Skeletal muscle tissue (tissue), 4 donors: ENCODE results near the gene PPFIA1. TPM values are rescaled to one million over a fixed set of nuclear protein-coding genes. Genes with fewer than 3 reads are reported as not detected.
A peak's percentile ranks its signal among the peaks of the same experiment; 100 is the strongest.

Experiments used
- H3K27ac ChIP-seq: one replicate; pipeline ENCODE4 v1.7.0; 2013; ENCODE audit warnings: mild to moderate bottlenecking, low read depth, low read length, inconsistent platforms
- H3K27me3 ChIP-seq, 3 donors: one replicate each; pipeline ENCODE4 v1.7.0; 2013; ENCODE audit warnings: low read length in 3 of 3; ENCODE audit not compliant: control insufficient read depth in 3 of 3, insufficient read depth in 3 of 3
- H3K36me3 ChIP-seq, 3 donors: one replicate each; pipeline ENCODE4 v1.7.0; 2013; ENCODE audit warnings: low read length in 3 of 3; ENCODE audit not compliant: control insufficient read depth in 3 of 3, insufficient read depth in 3 of 3
- H3K4me1 ChIP-seq, 3 donors: one replicate each; pipeline ENCODE4 v1.7.0; 2013; ENCODE audit warnings: low read length in 3 of 3, mild to moderate bottlenecking in 3 of 3; ENCODE audit not compliant: control insufficient read depth in 3 of 3, insufficient read depth in 3 of 3
- H3K4me3 ChIP-seq, 3 donors: one replicate each; pipeline ENCODE4 v1.7.0; 2013; ENCODE audit warnings: low read length in 3 of 3
- H3K9ac ChIP-seq, 3 donors: one replicate each; pipeline ENCODE4 v1.7.0; 2013; ENCODE audit warnings: low read length in 3 of 3, mild to moderate bottlenecking in 3 of 3, moderate library complexity in 2 of 3, low read depth in 1 of 3
- H3K9me3 ChIP-seq, 3 donors: one replicate each; pipeline ENCODE4 v1.7.0; 2013; ENCODE audit warnings: low read length in 3 of 3; ENCODE audit not compliant: control insufficient read depth in 3 of 3
- total RNA-seq: library from RNA; depleted of rRNA; stranded (reverse); fragments of >200 nt; gene quantifications from one replicate; pipeline ENCODE4 v1.2.3, GENCODE V29; 2014
- donor health status: Osteomylitis.

The PPFIA1 gene
- total RNA-seq, 1 donor from 2014 or later = 25.6 TPM

GRCh38 chr11:70411713-70412452 is 141.4 kb downstream of the PPFIA1 start:
- H3K36me3 ChIP-seq = peaks cover 75 to 87% (median 80%) of the 10 kb centered on the region in 3 donors
- no peak overlapping the region for H3K27ac ChIP-seq
- H3K4me3 ChIP-seq = no peak overlapping the region
- H3K27me3 ChIP-seq = no peaks in the 10 kb centered on the region
- peaks cover 0 to 9% (median 0%) of the 10 kb centered on the region in 3 donors for H3K4me1 ChIP-seq
- no peaks in the 10 kb centered on the region for H3K9me3 ChIP-seq
- H3K9ac ChIP-seq = no peak overlapping the region

- H3K36me3 ChIP-seq = peaks cover 76 to 83% (median 77%) of the 10 kb centered on the region in 3 donors
- H3K4me1 ChIP-seq = peaks cover 0 to 9% (median 0%) of the 10 kb centered on the region in 3 donors
- no peaks in the 10 kb centered on the region for H3K9me3 ChIP-seq
- H3K9ac ChIP-seq = no peak overlapping the region
- H3K27ac ChIP-seq = no peak overlapping the region
- H3K27me3 ChIP-seq = no peaks in the 10 kb centered on the region
- no peak overlapping the region for H3K4me3 ChIP-seq
Observed at GRCh38 chr11:70413151-70413550, 142.7 kb downstream of the PPFIA1 start.

GRCh38 chr11:70414341-70415100 is 144.0 kb downstream of the PPFIA1 start:
- Histone ChIP-seq H3K4me3 (no peak overlapping the region), H3K27me3 (no peaks in the 10 kb centered on the region), H3K9me3 (no peaks in the 10 kb centered on the region), H3K4me1 (peaks cover 0 to 9% (median 0%) of the 10 kb centered on the region in 3 donors), H3K9ac (peak overlapping the region in 1 of 3 donors; percentile 16), H3K27ac (no peak overlapping the region), H3K36me3 (peaks cover 71 to 77% (median 75%) of the 10 kb centered on the region in 3 donors)

GRCh38 chr11:70415191-70415590 is 144.7 kb downstream of the PPFIA1 start:
- Histone ChIP-seq H3K27me3 (no peaks in the 10 kb centered on the region), H3K9me3 (no peaks in the 10 kb centered on the region), H3K4me1 (peaks cover 0 to 9% (median 0%) of the 10 kb centered on the region in 3 donors), H3K27ac (no peak overlapping the region), H3K4me3 (no peak overlapping the region), H3K36me3 (peaks cover 71 to 79% (median 75%) of the 10 kb centered on the region in 3 donors), H3K9ac (peak overlapping the region in 1 of 3 donors; percentile 8)

GRCh38 chr11:70415642-70416395 is 145.3 kb downstream of the PPFIA1 start:
- H3K9me3 ChIP-seq = no peaks in the 10 kb centered on the region
- H3K4me1 ChIP-seq = peaks cover 0 to 9% (median 0%) of the 10 kb centered on the region in 3 donors
- peaks cover 71 to 78% (median 72%) of the 10 kb centered on the region in 3 donors for H3K36me3 ChIP-seq
- no peak overlapping the region for H3K9ac ChIP-seq
- no peak overlapping the region for H3K27ac ChIP-seq
- no peak overlapping the region for H3K4me3 ChIP-seq
- no peaks in the 10 kb centered on the region for H3K27me3 ChIP-seq

DNA sequence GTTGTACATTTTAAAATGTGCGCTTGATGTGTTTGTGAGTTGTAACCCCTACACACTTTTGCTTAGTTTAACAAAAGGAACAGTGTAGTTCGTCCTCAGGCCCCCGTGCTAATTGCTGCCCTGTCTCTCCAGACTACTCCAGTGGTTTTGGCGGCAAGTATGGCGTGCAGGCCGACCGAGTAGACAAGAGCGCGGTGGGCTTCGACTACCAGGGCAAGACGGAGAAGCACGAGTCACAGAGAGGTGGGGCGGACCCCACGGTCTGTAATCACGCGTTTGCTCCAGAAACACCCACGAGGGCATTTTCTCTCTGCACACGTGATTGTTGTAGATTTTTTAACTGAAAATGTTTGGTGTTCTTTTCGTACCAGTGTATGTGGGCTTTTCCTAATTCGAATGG is 146.4 kb downstream of the PPFIA1 start:
- Histone ChIP-seq H3K4me3 (no peak overlapping the region), H3K9ac (no peak overlapping the region), H3K36me3 (peaks cover 72 to 78% (median 73%) of the 10 kb centered on the region in 3 donors), H3K4me1 (peaks cover 0 to 9% (median 0%) of the 10 kb centered on the region in 3 donors), H3K27ac (no peak overlapping the region), H3K9me3 (no peaks in the 10 kb centered on the region), H3K27me3 (no peaks in the 10 kb centered on the region)

DNA sequence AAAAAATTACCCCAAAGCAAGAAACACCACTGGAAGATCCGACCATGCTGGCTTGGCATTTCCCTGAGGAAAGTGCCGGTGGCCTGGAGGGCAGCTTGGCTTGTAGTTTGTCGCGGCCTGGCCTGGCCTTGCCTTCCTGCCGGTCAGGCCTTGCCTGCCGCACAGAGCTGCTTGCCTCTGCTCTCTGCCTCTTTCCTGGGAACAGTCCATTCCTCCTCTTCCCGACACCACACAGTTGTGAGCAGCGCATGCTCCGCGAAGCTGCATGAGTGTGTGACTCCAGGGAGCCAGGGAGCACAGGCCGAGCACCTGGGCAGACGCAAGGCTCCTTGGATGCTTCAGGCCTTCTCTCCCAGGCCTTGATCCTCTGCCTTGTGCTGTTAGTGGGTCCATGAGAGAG is 147.6 kb downstream of the PPFIA1 start:
- H3K36me3 ChIP-seq = peaks cover 72 to 79% (median 78%) of the 10 kb centered on the region in 3 donors
- H3K9ac ChIP-seq = no peak overlapping the region
- no peaks in the 10 kb centered on the region for H3K9me3 ChIP-seq
- H3K4me1 ChIP-seq = peaks cover 0 to 9% (median 0%) of the 10 kb centered on the region in 3 donors
- H3K27ac ChIP-seq = no peak overlapping the region
- H3K4me3 ChIP-seq = no peak overlapping the region
- no peaks in the 10 kb centered on the region for H3K27me3 ChIP-seq

- peaks cover 79 to 80% (median 80%) of the 10 kb centered on the region in 3 donors for H3K36me3 ChIP-seq
- H3K9ac ChIP-seq = no peak overlapping the region
- no peaks in the 10 kb centered on the region for H3K27me3 ChIP-seq
- peaks cover 0 to 9% (median 0%) of the 10 kb centered on the region in 3 donors for H3K4me1 ChIP-seq
- no peak overlapping the region for H3K4me3 ChIP-seq
- H3K27ac ChIP-seq = no peak overlapping the region
- no peaks in the 10 kb centered on the region for H3K9me3 ChIP-seq
Observed at GRCh38 chr11:70419307-70420007, 149.0 kb downstream of the PPFIA1 start.

- no peaks in the 10 kb centered on the region for H3K9me3 ChIP-seq
- H3K9ac ChIP-seq = no peak overlapping the region
Observed at GRCh38 chr11:70420008-70420464, 149.5 kb downstream of the PPFIA1 start.

More at GRCh38 chr11:70420008-70420464, 149.5 kb downstream of the PPFIA1 start:
- Histone ChIP-seq H3K27me3 (no peaks in the 10 kb centered on the region), H3K4me1 (peaks cover 0 to 6% (median 0%) of the 10 kb centered on the region in 3 donors), H3K4me3 (no peak overlapping the region), H3K36me3 (peaks cover 78 to 81% (median 80%) of the 10 kb centered on the region in 3 donors), H3K27ac (no peak overlapping the region)
